Heart left ventricle (tissue), 16 donors: ENCODE measurements around the gene DIP2C. TPM values are rescaled to one million over a fixed set of nuclear protein-coding genes. Genes with fewer than 3 reads are reported as not detected.

Experiments
- ATAC-seq, 4 donors: fragments of 200-7000 bp; cut with Tn5 transposase; one replicate each; pipeline ENCODE4 v1.9.1; 2020 to 2022; ENCODE audit warnings: moderate library complexity in 4 of 4, mild to moderate bottlenecking in 3 of 4, moderate number of reproducible peaks in 1 of 4
- DNase-seq, 5 donors: peaks; one replicate each; pipeline ENCODE4 v3.0.0-alpha.2; 2020
- H3K27ac ChIP-seq, 12 donors: fragments of 200-600 bp; sonication (generic) in 4 of 12; one replicate each; pipeline versions ENCODE4 v1.5.0 to v1.8.0; 2016 to 2022; ENCODE audit warnings: mild to moderate bottlenecking in 2 of 12
- H3K27me3 ChIP-seq, 9 donors: fragments of 200-600 bp; sonication (generic) in 2 of 9; one replicate each; pipeline versions ENCODE4 v1.5.1 to v1.8.0; 2016 to 2022; ENCODE audit warnings: mild to moderate bottlenecking in 3 of 9
- H3K36me3 ChIP-seq, 9 donors: fragments of 200-600 bp; sonication (generic) in 2 of 9; one replicate each; pipeline versions ENCODE4 v1.5.0 to v1.8.0; 2018 to 2022; ENCODE audit warnings: mild to moderate bottlenecking in 2 of 9
- H3K4me1 ChIP-seq, 12 donors: fragments of 200-600 bp; sonication (generic) in 4 of 12; one replicate each; pipeline versions ENCODE4 v1.5.0 to v1.8.0; 2016 to 2022; ENCODE audit warnings: mild to moderate bottlenecking in 3 of 12
- H3K4me3 ChIP-seq, 12 donors: fragments of 200-600 bp; sonication (generic) in 4 of 12; one replicate each; pipeline versions ENCODE4 v1.5.0 to v1.8.0; 2017 to 2022; ENCODE audit warnings: mild to moderate bottlenecking in 9 of 12, moderate library complexity in 4 of 12
- H3K9me3 ChIP-seq, 12 donors: fragments of 200-600 bp; sonication (generic) in 4 of 12; one replicate each; pipeline versions ENCODE4 v1.5.0 to v1.8.0; 2016 to 2022; ENCODE audit warnings: mild to moderate bottlenecking in 1 of 12
- CTCF ChIP-seq, 12 donors: fragments of 200-600 bp; sonication (generic) in 4 of 12; IDR thresholded peaks; one replicate each; pipeline versions ENCODE4 v1.5.0 to v1.8.0; 2018 to 2022; ENCODE audit warnings: antibody characterized with exemption in 12 of 12, mild to moderate bottlenecking in 5 of 12
- POLR2A ChIP-seq, 2 donors: fragments of 450-650 bp; IDR thresholded peaks; one replicate each; pipeline ENCODE4 v1.6.1; 2017; ENCODE audit warnings: antibody characterized with exemption in 2 of 2, mild to moderate bottlenecking in 2 of 2, moderate library complexity in 2 of 2
- WGBS, 4 donors: extraction: QIAGEN DNeasy Blood & Tissue Kit in 2 of 4; methylation state at CpG; one replicate each; pipeline versions ENCODE4 v1.1.5 to v1.1.7; 2013 to 2018; 5-methylcytosine and 5-hydroxymethylcytosine counted together
- intact Hi-C, 10 donors: fragments of 100-400 bp; cut with DNase I; formaldehyde crosslinking; loops; one replicate each; pipeline versions ENCODE4 v1.11.1 to v1.14.2; 2022
- polyA plus RNA-seq, 2 donors: library from polyadenylated mRNA; stranded (reverse); fragments of 200-250 nt; gene quantifications; one replicate each; pipeline ENCODE4 v1.2.3, GENCODE V29; 2013
- total RNA-seq, 9 donors: library from RNA; depleted of rRNA in 2 of 9; stranded (reverse); fragments of >200 nt in 2 of 9; fragmentation: NEBNext Ultra II Directional in 3 of 9; extraction: Animal tissue kit (Norgen Biotek cat#: 25700) in 3 of 9; gene quantifications; one replicate each; pipeline versions ENCODE4 v1.1.0 to v1.2.4, GENCODE V29; 2016 to 2023
- donor health status: ischemic (EF 13 %, LVEDD 7.1; RV severe dilation, severe dysfunction).
- donor health status: healthy with polysubstance abuse.
- donor health status: DM: no; HTN: yes; CAD: no.
- donor health status: DM: no; HTN: no; CAD: no.
- donor health status: ischemic (EF 25% LVEDD 6.9; RV normal size, moderate dysfunction).
- donor health status: ischemic (EF 25% LVEDD 5.7; RV mildly dilated, moderate dysfunction).
- donor health status: healthy.
- donor health status: DM: yes; HTN: yes; CAD: no.
- donor health status: ischemic (EF 35%, LVEDD 5.7; RV mildly dilated, moderate dysfunction).
- donor health status: nonischemic (EF 11% LVEDD 7.7; RV severe dilation, severe dysfunction).
- donor health status: DM: yes; HTN: yes; CAD: no.
- donor health status: PGD.
- donor health status: ischemic (EF 29% LVEDD 5.4; RV normal size, mild dysfunction).
- donor health status: nonischemic (EF 23%, LVEDD 6.1; RV moderate dilation, normal function).

Gene DIP2C
- total and polyA plus RNA-seq, 11 donors, result 7.4 to 43.1 (median 28.5) TPM

GRCh38 chr10:562142-562541 lies 127.3 kb downstream of the DIP2C start:
- ATAC-seq (no peak), DNase-seq (no peak)
- H3K4me3 ChIP-seq, result no peak overlapping the region
- TF ChIP-seq POLR2A (IDR thresholded peaks at IDR 0.05) (no peak), CTCF (IDR thresholded peaks at IDR 0.05) (no peak)
- no peak overlapping the region for H3K27ac ChIP-seq
- H3K36me3 ChIP-seq, result no peaks in the 10 kb centered on the region
- H3K4me1 ChIP-seq, result peaks cover 0 to 51% (median 10%) of the 10 kb centered on the region in 12 donors
- H3K9me3 ChIP-seq, result peaks cover 0 to 14% (median 3%) of the 10 kb centered on the region in 12 donors
- H3K27me3 ChIP-seq, result no peaks in the 10 kb centered on the region
- intact Hi-C loops, result no loop called here
- WGBS, 4 donors, result 85 to 91% (median 88%) methylated on average over 4 of the region's 4 CpGs

GRCh38 chr10:561721-562120 lies 127.7 kb downstream of the DIP2C start:
- TF ChIP-seq CTCF (IDR thresholded peaks at IDR 0.05), result no peak
- TF ChIP-seq POLR2A (IDR thresholded peaks at IDR 0.05), result no peak
- no peak overlapping the region for H3K4me3 ChIP-seq
- no peaks in the 10 kb centered on the region for H3K27me3 ChIP-seq
- peaks cover 0 to 14% (median 3%) of the 10 kb centered on the region in 12 donors for H3K9me3 ChIP-seq
- no peaks in the 10 kb centered on the region for H3K36me3 ChIP-seq
- intact Hi-C loops, result no loop called here
- 70 to 82% (median 73%) methylated on average over 12 of the region's 12 CpGs for WGBS, 4 donors
- peak in 1 of 4 donors; percentile 12 for ATAC-seq
- peaks cover 0 to 55% (median 15%) of the 10 kb centered on the region in 12 donors for H3K4me1 ChIP-seq
- H3K27ac ChIP-seq, result peak overlapping the region in 1 of 12 donors; percentile 2
- DNase-seq, result no peak

DNA sequence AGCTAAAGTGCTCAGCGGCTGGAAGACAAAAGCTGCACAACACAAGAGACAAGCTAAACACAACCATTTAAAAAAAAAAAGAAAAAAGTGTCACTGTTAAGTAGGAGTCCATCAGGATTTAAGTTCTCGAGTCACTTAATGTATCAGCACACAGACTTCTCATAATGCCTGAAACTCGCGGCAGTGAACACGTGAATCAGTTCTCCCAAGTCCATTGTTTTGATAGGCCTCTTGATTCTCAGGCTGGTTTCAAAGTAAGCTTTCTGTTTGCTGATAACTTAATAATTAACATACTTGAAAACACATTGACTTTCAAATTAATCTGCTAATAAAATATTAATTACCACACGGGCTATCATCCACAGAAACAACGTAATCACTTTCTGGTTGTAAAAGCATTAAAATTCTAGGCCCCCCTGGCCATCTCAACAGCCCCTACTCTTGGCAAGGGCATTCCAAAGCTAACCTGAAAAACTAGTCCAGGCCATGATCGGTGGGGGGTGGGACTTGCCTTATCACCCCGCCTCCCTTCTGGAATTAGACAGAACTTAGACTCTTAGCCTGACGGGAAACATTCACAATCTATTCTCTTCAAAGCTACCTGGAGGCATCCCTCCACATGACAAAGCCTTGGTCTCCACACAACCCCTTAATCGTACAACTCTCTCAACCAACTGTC lies 129.0 kb downstream of the DIP2C start:
- peaks cover 0 to 65% (median 20%) of the 10 kb centered on the region in 12 donors for H3K4me1 ChIP-seq
- ATAC-seq (no peak), DNase-seq (no peak)
- H3K9me3 ChIP-seq, result peaks cover 0 to 14% (median 3%) of the 10 kb centered on the region in 12 donors
- no peak overlapping the region for H3K4me3 ChIP-seq
- TF ChIP-seq POLR2A (IDR thresholded peaks at IDR 0.05) (no peak), CTCF (IDR thresholded peaks at IDR 0.05) (no peak)
- H3K27me3 ChIP-seq, result no peaks in the 10 kb centered on the region
- peak overlapping the region in 1 of 12 donors; percentile 2 for H3K27ac ChIP-seq
- 94 to 96% (median 95%) methylated on average over 11 of the region's 11 CpGs for WGBS, 4 donors
- H3K36me3 ChIP-seq, result no peaks in the 10 kb centered on the region
- intact Hi-C loops, result no loop called here

DNA sequence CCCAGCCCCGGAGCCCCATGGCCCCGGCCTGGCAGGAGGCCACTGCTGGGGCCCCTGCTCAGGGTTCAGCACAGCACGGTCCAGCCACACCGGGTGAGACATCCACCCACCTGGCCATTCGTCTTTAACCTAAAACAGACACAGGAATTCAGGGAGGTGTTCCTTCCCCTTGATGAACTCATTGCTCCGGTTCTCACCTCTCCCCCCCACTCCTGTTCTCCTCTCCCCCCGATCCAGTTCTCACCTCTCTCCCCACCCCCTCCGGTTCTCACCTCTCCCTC lies 129.8 kb downstream of the DIP2C start:
- DNase-seq (no peak), ATAC-seq (no peak)
- no peak for TF ChIP-seq POLR2A (IDR thresholded peaks at IDR 0.05)
- no peak for TF ChIP-seq CTCF (IDR thresholded peaks at IDR 0.05)
- WGBS, 4 donors, result 52 to 73% (median 61%) methylated on average over 4 to 8 of the region's 8 CpGs
- Histone ChIP-seq H3K4me1 (peaks cover 0 to 67% (median 22%) of the 10 kb centered on the region in 12 donors), H3K9me3 (peaks cover 0 to 13% (median 3%) of the 10 kb centered on the region in 12 donors), H3K4me3 (no peak overlapping the region), H3K27me3 (no peaks in the 10 kb centered on the region), H3K36me3 (no peaks in the 10 kb centered on the region), H3K27ac (no peak overlapping the region)
- intact Hi-C loops, result no loop called here
